Mesothelial cell of epicardium (in vitro differentiated cells): ENCODE data around the gene C2CD2L. TPM values are rescaled to one million over a fixed set of nuclear protein-coding genes. Genes with fewer than 3 reads are reported as not detected.

ENCODE experiments used
- DNase-seq, 2 experiments: peaks; one replicate each; pipeline ENCODE4 v3.0.0; 2021; ENCODE audit warnings: low spot score in 2 of 2; ENCODE audit not compliant: unreplicated experiment in 2 of 2
- H3K27ac Mint-ChIP-seq: 2 replicates; pipeline ENCODE4 v1.8.0; 2021; ENCODE audit warnings: mixed read lengths
- H3K27me3 Mint-ChIP-seq: 2 replicates; pipeline ENCODE4 v1.8.0; 2021; ENCODE audit warnings: low read depth, mixed read lengths
- H3K36me3 Mint-ChIP-seq: 2 replicates; pipeline ENCODE4 v1.8.0; 2021; ENCODE audit warnings: mixed read lengths
- H3K4me1 Mint-ChIP-seq: 2 replicates; pipeline ENCODE4 v1.8.0; 2021; ENCODE audit warnings: mixed read lengths
- H3K4me3 Mint-ChIP-seq: 2 replicates; pipeline ENCODE4 v1.8.0; 2021; ENCODE audit warnings: mild to moderate bottlenecking, moderate library complexity, mixed read lengths
- H3K9me3 Mint-ChIP-seq: 2 replicates; pipeline ENCODE4 v1.8.0; 2021; ENCODE audit warnings: mixed read lengths
- CTCF ChIP-seq: fragments of 200-600 bp; sonication (generic); IDR thresholded peaks from one replicate; pipeline ENCODE4 v1.5.0; 2021; ENCODE audit warnings: antibody characterized with exemption; ENCODE audit not compliant: unreplicated experiment
- total RNA-seq: library from RNA; stranded (reverse); gene quantifications from 3 replicates; pipeline ENCODE4 v1.2.1, GENCODE V29; 2021

Gene C2CD2L
- total RNA-seq, 1 donor from 2014 or later: 10.0 TPM

GRCh38 chr11:119115484-119116234, 8.5 kb downstream of the C2CD2L start:
- DNase-seq: no peak
- no peak for TF ChIP-seq CTCF
- Mint-ChIP-seq H3K4me1 (peaks cover 6% of the 10 kb centered on the region), H3K27me3 (no peaks in the 10 kb centered on the region), H3K36me3 (peaks cover 20% of the 10 kb centered on the region), H3K9me3 (no peaks in the 10 kb centered on the region), H3K4me3 (no peak overlapping the region), H3K27ac (no peak overlapping the region)

- Mint-ChIP-seq H3K27me3 (no peaks in the 10 kb centered on the region), H3K9me3 (no peaks in the 10 kb centered on the region), H3K4me3 (no peak overlapping the region), H3K27ac (no peak overlapping the region), H3K36me3 (peaks cover 20% of the 10 kb centered on the region), H3K4me1 (peaks cover 11% of the 10 kb centered on the region)
- TF ChIP-seq CTCF: no peak
- DNase-seq: no peak
Observed at GRCh38 chr11:119116235-119116594, 9.1 kb downstream of the C2CD2L start.

- no peak for DNase-seq
- H3K27ac Mint-ChIP-seq: no peak overlapping the region
- H3K4me1 Mint-ChIP-seq: peaks cover 11% of the 10 kb centered on the region
- H3K27me3 Mint-ChIP-seq: no peaks in the 10 kb centered on the region
- no peak for TF ChIP-seq CTCF
- H3K36me3 Mint-ChIP-seq: peaks cover 16% of the 10 kb centered on the region
- H3K4me3 Mint-ChIP-seq: no peak overlapping the region
- no peaks in the 10 kb centered on the region for H3K9me3 Mint-ChIP-seq
Observed at GRCh38 chr11:119116601-119117000, 9.5 kb downstream of the C2CD2L start.

GRCh38 chr11:119117004-119117706, 10.0 kb downstream of the C2CD2L start:
- no peak for TF ChIP-seq CTCF
- Mint-ChIP-seq H3K27me3 (no peaks in the 10 kb centered on the region), H3K27ac (no peak overlapping the region), H3K9me3 (no peaks in the 10 kb centered on the region), H3K36me3 (peaks cover 13% of the 10 kb centered on the region), H3K4me3 (no peak overlapping the region), H3K4me1 (peaks cover 14% of the 10 kb centered on the region)
- DNase-seq: no peak

GRCh38 chr11:119118227-119118626, 11.1 kb downstream of the C2CD2L start:
- no peak overlapping the region for H3K27ac Mint-ChIP-seq
- no peak for DNase-seq
- H3K4me1 Mint-ChIP-seq: peaks cover 22% of the 10 kb centered on the region
- H3K27me3 Mint-ChIP-seq: no peaks in the 10 kb centered on the region
- no peak overlapping the region for H3K4me3 Mint-ChIP-seq
- peaks cover 13% of the 10 kb centered on the region for H3K36me3 Mint-ChIP-seq
- H3K9me3 Mint-ChIP-seq: no peaks in the 10 kb centered on the region
- TF ChIP-seq CTCF: no peak
